Fibroblast of skin of right quadriceps (primary cell): ENCODE measurements around the gene MCM6.
"Not testable (repeated sequence)": the region's sequence is repeated elsewhere in the genome, so short reads cannot be mapped to it uniquely, and the experiment has no call there.

Source experiments
- DNase-seq: peaks from one replicate; pipeline ENCODE4 v3.0.0-alpha.2; 2013

Gene MCM6

GRCh38 chr2:135818937-135819610, 57.2 kb downstream of the MCM6 start:
- DNase-seq = peak; percentile 45

DNA sequence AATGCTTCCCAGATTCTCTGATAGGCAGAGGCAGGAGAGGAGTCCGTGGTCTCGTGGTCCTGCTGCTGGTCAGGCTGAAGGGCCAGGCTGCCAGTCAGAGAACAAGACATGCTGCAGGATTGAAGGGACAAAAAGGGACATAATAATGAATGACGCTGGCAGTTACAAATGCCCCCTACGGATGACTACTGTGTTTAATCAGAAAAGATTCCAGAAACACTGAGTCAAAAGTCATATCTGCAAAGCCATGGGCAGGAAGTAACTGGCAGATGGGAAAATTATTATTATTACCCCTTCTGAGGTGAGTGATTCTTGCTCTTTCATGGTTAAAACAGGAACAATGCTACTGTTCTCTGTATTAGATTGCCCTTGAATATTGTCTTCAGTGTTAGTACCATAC, 58.3 kb downstream of the MCM6 start:
- no peak for DNase-seq

GRCh38 chr2:135817466-135817865, 58.8 kb downstream of the MCM6 start:
- no peak for DNase-seq

DNA sequence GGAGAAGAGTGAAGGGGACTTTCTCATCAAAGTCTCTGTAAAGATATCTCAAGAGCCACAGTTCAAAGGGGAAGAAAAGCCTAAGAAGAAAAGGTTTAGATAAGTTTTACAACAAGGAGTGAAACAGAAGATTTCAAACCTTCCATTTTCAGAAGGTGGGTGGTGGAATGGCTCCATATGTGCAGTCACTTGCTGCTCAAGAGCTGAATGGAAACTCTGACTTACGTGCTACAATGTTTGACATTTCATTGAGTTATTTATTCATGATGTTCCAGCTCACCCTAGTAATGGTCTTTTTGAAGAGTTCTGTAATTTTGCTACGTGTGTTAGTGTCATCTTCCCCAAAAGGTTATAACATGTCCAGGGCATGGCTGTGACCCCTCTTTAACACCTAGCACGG, 61.0 kb downstream of the MCM6 start:
- no peak for DNase-seq

DNA sequence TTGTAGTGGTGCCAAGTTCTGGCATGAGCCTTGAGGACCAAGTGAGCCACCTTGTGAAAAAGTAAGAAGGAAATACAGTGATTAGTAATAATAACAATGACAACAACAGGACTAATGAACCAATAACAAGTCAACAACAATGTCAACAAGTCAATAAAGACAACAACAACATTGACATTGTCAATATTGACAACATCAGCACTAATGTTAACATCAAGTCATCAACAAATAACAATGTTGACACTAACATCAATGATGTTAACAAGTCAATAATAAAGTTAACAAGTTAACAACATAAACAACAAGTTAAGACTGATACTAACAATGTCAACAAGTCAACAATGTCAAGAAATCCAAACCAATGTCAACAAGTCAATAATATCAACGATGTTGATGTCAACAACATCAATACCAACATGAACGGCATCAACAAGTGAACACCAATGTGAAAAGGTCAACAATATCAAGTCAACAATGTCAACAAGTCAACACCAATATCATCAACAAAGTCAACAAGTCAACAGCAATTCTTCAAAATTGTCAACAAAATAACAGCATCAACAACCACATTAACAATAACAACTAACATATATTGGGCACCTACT, 63.2 kb downstream of the MCM6 start:
- DNase-seq = no peak

- DNase-seq = not testable (repeated sequence)
Observed at GRCh38 chr2:135807874-135808273, 68.4 kb downstream of the MCM6 start.

DNA sequence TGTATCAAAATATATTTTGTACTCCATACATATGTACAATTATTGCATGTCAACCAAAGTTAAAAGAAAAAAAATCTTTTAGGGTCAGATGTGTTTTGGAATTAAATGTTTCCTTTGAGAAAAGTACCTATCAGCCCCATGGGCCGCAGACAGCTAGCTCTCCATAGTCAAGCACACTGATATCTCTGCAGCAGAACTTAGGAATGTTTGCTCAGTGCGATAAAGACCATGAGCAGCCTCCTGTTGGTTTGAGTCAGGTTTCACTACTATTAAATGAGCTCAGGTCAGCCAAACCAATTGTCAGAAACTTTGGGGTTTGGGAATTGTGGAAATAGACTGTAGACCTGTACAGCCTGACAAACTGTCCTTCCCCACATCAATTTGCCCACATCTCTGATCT, 73.0 kb downstream of the MCM6 start:
- DNase-seq = no peak

GRCh38 chr2:135802350-135802749, 73.9 kb downstream of the MCM6 start:
- no peak for DNase-seq

DNA sequence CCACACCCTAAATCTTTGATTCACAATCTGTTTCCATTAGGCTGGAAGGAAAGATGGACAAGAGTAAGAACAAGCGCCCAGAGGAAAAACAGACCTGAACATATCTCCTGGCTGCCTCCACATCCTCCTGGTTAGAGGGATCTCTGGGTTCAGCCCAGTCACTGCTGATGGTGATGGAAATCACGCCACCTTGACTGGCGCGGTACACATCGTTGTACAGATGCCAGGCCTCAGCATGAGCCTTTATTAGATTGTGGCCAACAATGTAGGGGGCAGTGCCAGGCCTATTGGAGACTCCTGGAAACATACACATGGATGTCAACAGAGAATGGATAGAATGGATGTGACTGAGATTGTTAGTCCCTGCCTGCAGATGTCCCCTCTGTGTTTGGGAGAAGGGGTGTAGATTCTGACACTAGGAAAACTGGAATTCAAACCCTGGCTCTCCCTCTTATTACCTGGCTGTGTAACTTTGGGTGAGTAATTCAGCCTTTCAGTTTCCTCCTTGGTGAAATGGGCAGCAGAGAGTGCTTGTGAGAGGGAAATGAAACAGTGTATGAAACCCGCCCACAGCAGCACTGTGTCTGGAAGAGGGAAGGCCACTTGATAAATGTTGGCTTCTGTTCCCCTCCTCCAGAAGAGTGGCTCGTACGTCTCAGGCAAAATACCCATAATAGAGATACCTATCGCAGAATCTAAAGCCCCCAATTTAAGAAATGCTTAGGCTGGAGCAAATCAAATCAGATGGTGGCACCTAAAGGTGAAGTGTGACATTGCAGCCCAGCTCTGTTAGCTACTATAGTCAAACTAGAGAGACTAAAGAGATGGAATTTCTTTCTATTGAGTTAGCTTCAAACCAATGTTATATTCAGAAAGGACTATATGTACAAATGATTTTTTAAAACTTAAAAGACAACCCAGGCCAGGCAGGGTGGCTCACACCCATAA, 75.5 kb downstream of the MCM6 start:
- DNase-seq = no peak

DNA sequence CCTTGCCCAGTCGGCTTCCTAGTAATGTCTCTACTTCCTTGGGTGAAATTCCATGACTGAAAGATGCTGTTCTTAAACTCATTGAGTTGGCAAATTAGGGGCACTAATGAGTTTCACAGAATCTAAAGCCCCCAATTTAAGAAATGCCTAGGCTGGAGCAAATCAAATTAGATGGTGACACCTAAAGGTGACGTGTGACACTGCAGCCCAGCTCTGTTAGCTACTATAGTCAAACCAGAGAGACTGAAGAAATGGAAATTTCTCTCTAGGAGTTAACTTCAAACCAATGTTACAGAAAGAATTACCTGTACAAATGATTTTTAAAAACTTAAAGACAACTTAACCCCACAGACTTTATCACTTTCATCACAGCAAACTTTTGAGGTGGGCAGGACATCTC, 76.5 kb downstream of the MCM6 start:
- no peak for DNase-seq

DNA sequence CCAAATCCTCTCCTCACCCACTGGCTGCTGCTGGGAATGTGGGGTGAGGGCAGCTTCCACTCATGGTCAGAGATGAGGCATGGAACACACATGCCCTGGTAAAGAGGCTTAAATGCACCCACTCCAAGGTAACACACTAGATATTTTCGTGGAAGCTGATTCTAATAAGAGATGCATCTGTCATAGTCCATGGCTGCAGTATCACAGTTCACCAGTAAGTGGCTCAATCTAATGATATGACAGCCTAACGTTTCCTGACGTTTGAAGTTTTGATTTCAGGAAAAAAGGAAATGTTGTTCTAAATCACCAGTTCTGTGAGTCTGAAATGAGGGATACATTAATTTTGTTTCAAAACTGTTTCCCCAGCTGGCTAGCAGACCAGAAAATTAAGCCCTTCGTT, 77.5 kb downstream of the MCM6 start:
- DNase-seq = no peak

DNA sequence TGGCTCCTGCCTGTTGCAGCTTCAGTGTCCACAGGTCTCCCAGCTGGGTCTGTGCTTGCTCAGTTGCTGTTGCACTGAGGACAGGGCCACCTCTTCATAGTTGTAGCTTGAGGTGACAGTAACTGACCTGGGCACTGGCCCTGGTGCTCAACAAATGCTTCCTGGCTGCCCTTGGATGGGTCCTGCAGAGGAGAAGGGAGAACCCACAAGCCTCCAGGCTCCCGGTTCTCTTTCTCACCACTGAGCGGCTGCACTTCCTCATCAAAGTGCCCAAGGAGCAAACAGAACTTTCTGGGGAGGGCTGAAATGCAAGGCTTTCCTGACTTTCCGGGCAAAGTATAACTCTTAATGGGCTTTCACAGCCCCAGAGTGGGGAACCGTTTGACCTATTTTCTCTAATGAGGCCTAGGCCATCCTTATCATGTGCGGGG, 78.0 kb downstream of the MCM6 start:
- DNase-seq = no peak

DNA sequence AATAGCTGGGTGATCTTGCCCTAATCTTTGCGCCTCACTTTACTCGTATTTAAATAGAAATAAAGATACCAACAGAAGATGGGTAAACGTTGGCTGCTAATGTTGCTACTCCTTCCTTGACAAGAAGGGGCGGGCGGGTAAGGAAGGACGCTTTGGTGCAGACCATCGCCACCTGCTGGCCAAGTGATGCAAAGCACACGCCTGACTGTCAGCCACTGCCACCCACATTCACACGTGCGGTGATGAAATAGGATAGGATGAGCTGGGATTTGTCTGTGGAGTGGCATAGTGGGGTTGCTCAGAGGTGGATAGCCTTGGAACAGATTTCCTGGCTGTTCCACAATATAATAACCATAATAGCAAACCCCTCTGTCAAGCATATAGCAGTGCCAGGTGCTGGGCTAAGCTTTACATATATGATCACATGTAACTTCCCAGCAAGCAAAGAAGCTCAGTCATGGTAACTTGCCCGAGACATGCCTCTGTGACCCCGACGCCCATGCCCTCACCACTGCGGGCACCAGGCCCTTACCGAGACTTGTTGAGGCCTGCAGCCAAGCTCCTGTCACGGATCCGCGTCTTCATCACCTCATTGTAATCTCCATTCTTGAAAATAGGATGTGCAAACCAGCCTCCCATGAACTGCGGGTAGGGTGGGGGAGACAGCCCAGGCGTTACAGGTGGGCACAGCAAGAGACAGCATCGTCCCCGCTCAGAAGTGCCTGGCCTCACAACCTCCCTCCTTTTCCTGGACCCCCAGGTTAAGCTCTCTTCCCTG, 78.6 kb downstream of the MCM6 start:
- peak; percentile 72 for DNase-seq

DNA sequence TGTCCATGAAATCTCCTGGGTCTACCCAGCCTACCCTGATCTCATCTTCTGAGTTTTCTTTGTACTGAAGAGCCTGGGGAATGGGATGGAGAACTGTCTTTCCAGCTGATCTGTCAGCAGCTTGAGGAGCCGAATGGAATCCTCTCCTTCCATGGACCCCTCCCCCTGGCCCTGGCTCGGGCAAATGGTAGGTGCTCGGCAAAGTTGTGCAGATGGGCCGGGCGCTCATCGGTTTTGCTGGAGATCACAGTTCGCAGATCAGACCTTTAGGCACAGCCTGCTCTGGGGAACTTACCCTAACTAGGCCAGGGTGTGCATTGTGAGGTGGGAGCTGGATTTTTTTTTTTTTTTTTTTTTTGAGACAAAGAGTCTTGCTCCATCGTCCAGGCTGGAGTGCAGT, 79.6 kb downstream of the MCM6 start:
- no peak for DNase-seq

DNA sequence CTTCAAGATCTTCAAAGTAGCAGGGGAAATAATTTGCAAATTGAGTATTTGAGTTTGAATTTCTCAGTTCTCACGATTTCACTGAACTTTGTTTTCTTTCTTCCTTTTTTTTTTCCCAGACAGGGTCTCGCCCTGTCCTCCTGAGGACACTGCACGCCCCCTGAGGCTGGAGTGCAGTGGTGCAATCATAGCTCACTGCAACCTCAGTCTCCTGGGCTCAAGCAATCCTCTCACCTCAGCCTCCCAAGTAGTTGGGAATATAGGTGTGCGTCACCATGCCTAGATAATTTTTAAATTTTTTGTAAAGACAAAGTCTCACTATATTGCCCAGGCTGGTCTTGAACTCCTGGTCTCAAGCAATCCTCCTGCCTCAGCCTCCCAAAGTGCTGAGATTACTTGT, 80.6 kb downstream of the MCM6 start:
- DNase-seq = not testable (repeated sequence)

- DNase-seq = no peak
Observed at GRCh38 chr2:135792401-135793150, 83.7 kb downstream of the MCM6 start.

DNA sequence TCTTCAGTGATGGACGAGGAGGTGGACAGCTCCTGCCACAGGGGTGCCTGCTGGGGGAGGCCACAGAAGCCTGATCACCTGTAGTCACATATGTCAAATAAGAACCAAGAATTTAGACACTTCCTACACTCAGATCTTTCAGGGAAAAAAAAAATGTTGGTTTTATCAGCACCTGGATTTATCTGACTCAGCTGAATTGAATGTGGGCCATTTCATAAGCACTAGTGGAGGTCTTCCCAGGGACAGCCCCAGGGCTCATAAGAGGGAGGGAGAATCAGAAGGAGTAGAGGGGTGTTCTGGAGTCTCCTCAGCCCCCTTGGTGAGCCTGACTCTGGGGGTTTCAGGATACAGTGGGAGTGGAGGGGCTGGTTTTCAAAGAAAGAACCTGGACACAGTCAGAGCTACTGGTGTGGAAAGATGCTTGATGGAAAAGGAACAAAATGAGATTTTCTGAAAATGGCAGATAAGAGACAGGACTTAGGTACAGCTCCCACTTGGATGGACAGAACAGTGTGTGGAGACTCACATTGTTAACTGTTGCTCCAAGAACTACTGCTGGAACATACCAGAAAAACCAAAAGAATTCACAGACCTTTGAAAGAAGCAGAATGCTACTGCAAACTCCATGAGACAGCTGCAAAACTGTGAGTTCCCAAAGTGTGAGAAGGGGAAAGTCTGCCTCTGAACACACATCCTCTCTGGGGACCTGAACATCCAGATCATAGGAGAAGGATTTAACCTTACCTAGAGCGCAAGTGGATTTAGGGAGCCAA, 84.6 kb downstream of the MCM6 start:
- peak; percentile 40 for DNase-seq

DNA sequence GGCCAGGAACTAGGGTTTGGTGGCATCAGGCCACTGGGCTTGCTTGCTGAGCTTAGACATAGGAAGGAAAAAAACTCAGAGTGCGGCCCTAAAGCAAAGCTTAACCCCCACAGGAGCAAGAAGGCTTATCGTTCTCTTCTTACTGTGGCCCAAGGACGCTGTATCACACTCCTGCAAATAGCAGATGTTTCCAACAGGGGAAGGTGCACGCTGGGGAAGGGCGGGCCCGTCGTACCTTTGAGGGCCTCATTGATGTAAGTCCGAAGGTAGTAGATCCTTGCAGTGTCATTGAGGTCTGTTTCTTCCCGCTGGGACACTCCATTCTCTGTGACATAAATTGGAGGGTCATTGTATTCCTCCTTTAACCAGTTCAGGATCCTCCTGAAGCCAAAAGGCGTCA, 85.8 kb downstream of the MCM6 start:
- no peak for DNase-seq
